Measurements from ENCODE around the gene CHDH. TPM values are rescaled to one million over a fixed set of nuclear protein-coding genes. Genes with fewer than 3 reads are reported as not detected.

The CHDH gene
- total RNA-seq, 1 donor from 2014 or later: 0.60 TPM

GRCh38 chr3:53774414-53774813, 71.8 kb downstream of the CHDH start:
- no peak for DNase-seq (ENCODE audit: low spot score)
- H3K36me3 Mint-ChIP-seq (ENCODE audit: low read depth): no peaks in the 10 kb centered on the region
- no peak overlapping the region for H3K4me3 Mint-ChIP-seq (ENCODE audit: unreplicated experiment)

GRCh38 chr3:53773611-53774368, 72.4 kb downstream of the CHDH start:
- no peak for DNase-seq (ENCODE audit: low spot score)
- no peak for TF ChIP-seq CTCF (IDR thresholded peaks at IDR 0.05)
- Mint-ChIP-seq H3K27me3 (ENCODE audit: low read depth) (peaks cover 13% of the 10 kb centered on the region), H3K27ac (ENCODE audit: unreplicated experiment) (peak overlapping the region; percentile 65), H3K4me1 (ENCODE audit: low read depth) (peaks cover 36% of the 10 kb centered on the region), H3K4me3 (ENCODE audit: unreplicated experiment) (no peak overlapping the region), H3K9me3 (ENCODE audit: low read depth) (no peaks in the 10 kb centered on the region), H3K36me3 (ENCODE audit: low read depth) (no peaks in the 10 kb centered on the region)

More at GRCh38 chr3:53774414-53774813, 71.8 kb downstream of the CHDH start:
- TF ChIP-seq CTCF (IDR thresholded peaks at IDR 0.05): no peak
- Mint-ChIP-seq H3K9me3 (ENCODE audit: low read depth) (no peaks in the 10 kb centered on the region), H3K27me3 (ENCODE audit: low read depth) (peaks cover 12% of the 10 kb centered on the region), H3K27ac (ENCODE audit: unreplicated experiment) (no peak overlapping the region), H3K4me1 (ENCODE audit: low read depth) (peaks cover 36% of the 10 kb centered on the region)

- no peak for TF ChIP-seq CTCF (IDR thresholded peaks at IDR 0.05)
- Mint-ChIP-seq H3K4me1 (ENCODE audit: low read depth) (peaks cover 36% of the 10 kb centered on the region), H3K27ac (ENCODE audit: unreplicated experiment) (peak overlapping the region; percentile 65), H3K27me3 (ENCODE audit: low read depth) (peaks cover 15% of the 10 kb centered on the region), H3K9me3 (ENCODE audit: low read depth) (no peaks in the 10 kb centered on the region), H3K4me3 (ENCODE audit: unreplicated experiment) (no peak overlapping the region), H3K36me3 (ENCODE audit: low read depth) (no peaks in the 10 kb centered on the region)
- no peak for DNase-seq (ENCODE audit: low spot score)
Measured at GRCh38 chr3:53773021-53773436, 73.2 kb downstream of the CHDH start.

GRCh38 chr3:53772562-53772961, 73.7 kb downstream of the CHDH start:
- DNase-seq (ENCODE audit: low spot score): no peak
- Mint-ChIP-seq H3K27me3 (ENCODE audit: low read depth) (peaks cover 15% of the 10 kb centered on the region), H3K9me3 (ENCODE audit: low read depth) (no peaks in the 10 kb centered on the region), H3K36me3 (ENCODE audit: low read depth) (no peaks in the 10 kb centered on the region), H3K4me1 (ENCODE audit: low read depth) (peaks cover 36% of the 10 kb centered on the region), H3K27ac (ENCODE audit: unreplicated experiment) (peak overlapping the region; percentile 65), H3K4me3 (ENCODE audit: unreplicated experiment) (no peak overlapping the region)
- TF ChIP-seq CTCF (IDR thresholded peaks at IDR 0.05): no peak

- Mint-ChIP-seq H3K4me3 (ENCODE audit: unreplicated experiment) (no peak overlapping the region), H3K9me3 (ENCODE audit: low read depth) (no peaks in the 10 kb centered on the region), H3K27ac (ENCODE audit: unreplicated experiment) (no peak overlapping the region), H3K36me3 (ENCODE audit: low read depth) (no peaks in the 10 kb centered on the region), H3K4me1 (ENCODE audit: low read depth) (peaks cover 14% of the 10 kb centered on the region), H3K27me3 (ENCODE audit: low read depth) (peaks cover 19% of the 10 kb centered on the region)
- no peak for DNase-seq (ENCODE audit: low spot score)
- no peak for TF ChIP-seq CTCF (IDR thresholded peaks at IDR 0.05)
Measured at GRCh38 chr3:53768478-53769459, 77.5 kb downstream of the CHDH start.
